ENCODE measurements around the gene AKR1B1. TPM values are rescaled to one million over a fixed set of nuclear protein-coding genes. Genes with fewer than 3 reads are reported as not detected.

Gene AKR1B1
- total RNA-seq, 1 experiment from 2014 or later, result 135 TPM

DNA sequence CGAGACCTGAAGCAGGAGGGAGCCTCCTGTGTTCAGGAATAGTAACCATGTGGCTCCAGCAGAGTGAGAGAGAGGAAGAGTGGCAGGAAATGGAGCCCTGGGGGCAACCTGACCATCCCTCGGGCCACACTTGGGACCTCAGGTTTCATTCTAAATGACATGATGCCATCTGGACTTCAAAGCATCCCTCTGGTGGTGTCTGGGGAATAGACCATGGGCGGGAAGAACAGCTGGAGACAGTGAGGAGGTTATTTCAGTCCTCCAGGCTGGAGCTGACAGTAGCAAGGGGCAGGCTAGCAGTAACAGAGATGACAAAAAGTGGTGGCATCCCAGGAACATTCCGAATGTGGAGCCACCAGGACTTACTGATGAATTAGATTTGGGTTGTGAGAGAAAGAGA is 44.8 kb downstream of the AKR1B1 start:
- no peak overlapping the region for H3K4me3 Mint-ChIP-seq
- H3K4me1 Mint-ChIP-seq, result no peaks in the 10 kb centered on the region
- no peak overlapping the region for H3K27ac Mint-ChIP-seq
- POLR2A ChIA-PET, result no interaction called here
- no peaks in the 10 kb centered on the region; the same call in 1 of the 2 replicates for H3K27me3 Mint-ChIP-seq (ENCODE audit: low read depth)
- ATAC-seq, result no peak
- DNase-seq (ENCODE audit: low spot score), result no peak
- no peaks in the 10 kb centered on the region for H3K36me3 Mint-ChIP-seq
- no peak for TF ChIP-seq KAT7 (CRISPR knock-in tag; IDR thresholded peaks at IDR 0.05; ENCODE audit: borderline replicate concordance)
- TF ChIP-seq MXD4 (CRISPR knock-in tag; IDR thresholded peaks at IDR 0.05; ENCODE audit: borderline replicate concordance), result no peak
- TF ChIP-seq, protein P1, sequence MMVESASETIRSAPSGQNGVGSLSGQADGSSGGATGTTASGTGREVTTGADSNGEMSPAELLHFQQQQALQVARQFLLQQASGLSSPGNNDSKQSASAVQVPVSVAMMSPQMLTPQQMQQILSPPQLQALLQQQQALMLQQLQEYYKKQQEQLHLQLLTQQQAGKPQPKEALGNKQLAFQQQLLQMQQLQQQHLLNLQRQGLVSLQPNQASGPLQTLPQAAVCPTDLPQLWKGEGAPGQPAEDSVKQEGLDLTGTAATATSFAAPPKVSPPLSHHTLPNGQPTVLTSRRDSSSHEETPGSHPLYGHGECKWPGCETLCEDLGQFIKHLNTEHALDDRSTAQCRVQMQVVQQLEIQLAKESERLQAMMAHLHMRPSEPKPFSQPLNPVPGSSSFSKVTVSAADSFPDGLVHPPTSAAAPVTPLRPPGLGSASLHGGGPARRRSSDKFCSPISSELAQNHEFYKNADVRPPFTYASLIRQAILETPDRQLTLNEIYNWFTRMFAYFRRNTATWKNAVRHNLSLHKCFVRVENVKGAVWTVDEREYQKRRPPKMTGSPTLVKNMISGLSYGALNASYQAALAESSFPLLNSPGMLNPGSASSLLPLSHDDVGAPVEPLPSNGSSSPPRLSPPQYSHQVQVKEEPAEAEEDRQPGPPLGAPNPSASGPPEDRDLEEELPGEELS (CRISPR knock-in tag; IDR thresholded peaks at IDR 0.05), result no peak
- no peak for TF ChIP-seq FOXJ3 (CRISPR knock-in tag; IDR thresholded peaks at IDR 0.05; ENCODE audit: borderline replicate concordance)
- TF ChIP-seq, protein P2, sequence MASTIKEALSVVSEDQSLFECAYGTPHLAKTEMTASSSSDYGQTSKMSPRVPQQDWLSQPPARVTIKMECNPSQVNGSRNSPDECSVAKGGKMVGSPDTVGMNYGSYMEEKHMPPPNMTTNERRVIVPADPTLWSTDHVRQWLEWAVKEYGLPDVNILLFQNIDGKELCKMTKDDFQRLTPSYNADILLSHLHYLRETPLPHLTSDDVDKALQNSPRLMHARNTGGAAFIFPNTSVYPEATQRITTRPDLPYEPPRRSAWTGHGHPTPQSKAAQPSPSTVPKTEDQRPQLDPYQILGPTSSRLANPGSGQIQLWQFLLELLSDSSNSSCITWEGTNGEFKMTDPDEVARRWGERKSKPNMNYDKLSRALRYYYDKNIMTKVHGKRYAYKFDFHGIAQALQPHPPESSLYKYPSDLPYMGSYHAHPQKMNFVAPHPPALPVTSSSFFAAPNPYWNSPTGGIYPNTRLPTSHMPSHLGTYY (CRISPR knock-in tag; IDR thresholded peaks at IDR 0.05), result no peak
- no peak for TF ChIP-seq JAZF1 (CRISPR knock-in tag; IDR thresholded peaks at IDR 0.05)
- no peak for TF ChIP-seq SOX15 (CRISPR knock-in tag; IDR thresholded peaks at IDR 0.05)
- TF ChIP-seq, protein P3, sequence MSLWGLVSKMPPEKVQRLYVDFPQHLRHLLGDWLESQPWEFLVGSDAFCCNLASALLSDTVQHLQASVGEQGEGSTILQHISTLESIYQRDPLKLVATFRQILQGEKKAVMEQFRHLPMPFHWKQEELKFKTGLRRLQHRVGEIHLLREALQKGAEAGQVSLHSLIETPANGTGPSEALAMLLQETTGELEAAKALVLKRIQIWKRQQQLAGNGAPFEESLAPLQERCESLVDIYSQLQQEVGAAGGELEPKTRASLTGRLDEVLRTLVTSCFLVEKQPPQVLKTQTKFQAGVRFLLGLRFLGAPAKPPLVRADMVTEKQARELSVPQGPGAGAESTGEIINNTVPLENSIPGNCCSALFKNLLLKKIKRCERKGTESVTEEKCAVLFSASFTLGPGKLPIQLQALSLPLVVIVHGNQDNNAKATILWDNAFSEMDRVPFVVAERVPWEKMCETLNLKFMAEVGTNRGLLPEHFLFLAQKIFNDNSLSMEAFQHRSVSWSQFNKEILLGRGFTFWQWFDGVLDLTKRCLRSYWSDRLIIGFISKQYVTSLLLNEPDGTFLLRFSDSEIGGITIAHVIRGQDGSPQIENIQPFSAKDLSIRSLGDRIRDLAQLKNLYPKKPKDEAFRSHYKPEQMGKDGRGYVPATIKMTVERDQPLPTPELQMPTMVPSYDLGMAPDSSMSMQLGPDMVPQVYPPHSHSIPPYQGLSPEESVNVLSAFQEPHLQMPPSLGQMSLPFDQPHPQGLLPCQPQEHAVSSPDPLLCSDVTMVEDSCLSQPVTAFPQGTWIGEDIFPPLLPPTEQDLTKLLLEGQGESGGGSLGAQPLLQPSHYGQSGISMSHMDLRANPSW (CRISPR knock-in tag; conservative IDR thresholded peaks at IDR 0.05; ENCODE audit: low read depth), result no peak
- TF ChIP-seq ZNF416 (CRISPR knock-in tag; IDR thresholded peaks at IDR 0.05), result no peak
- no peak for TF ChIP-seq NFATC4 (CRISPR knock-in tag; IDR thresholded peaks at IDR 0.05)
- no peak for TF ChIP-seq ESRRA (CRISPR knock-in tag; IDR thresholded peaks at IDR 0.05; ENCODE audit: borderline replicate concordance)
- TF ChIP-seq, protein P4, sequence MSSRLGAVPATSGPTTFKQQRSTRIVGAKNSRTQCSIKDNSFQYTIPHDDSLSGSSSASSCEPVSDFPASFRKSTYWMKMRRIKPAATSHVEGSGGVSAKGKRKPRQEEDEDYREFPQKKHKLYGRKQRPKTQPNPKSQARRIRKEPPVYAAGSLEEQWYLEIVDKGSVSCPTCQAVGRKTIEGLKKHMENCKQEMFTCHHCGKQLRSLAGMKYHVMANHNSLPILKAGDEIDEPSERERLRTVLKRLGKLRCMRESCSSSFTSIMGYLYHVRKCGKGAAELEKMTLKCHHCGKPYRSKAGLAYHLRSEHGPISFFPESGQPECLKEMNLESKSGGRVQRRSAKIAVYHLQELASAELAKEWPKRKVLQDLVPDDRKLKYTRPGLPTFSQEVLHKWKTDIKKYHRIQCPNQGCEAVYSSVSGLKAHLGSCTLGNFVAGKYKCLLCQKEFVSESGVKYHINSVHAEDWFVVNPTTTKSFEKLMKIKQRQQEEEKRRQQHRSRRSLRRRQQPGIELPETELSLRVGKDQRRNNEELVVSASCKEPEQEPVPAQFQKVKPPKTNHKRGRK (CRISPR knock-in tag; IDR thresholded peaks at IDR 0.05; ENCODE audit: borderline replicate concordance), result no peak
- TF ChIP-seq IRF2 (CRISPR knock-in tag; IDR thresholded peaks at IDR 0.05; ENCODE audit: borderline replicate concordance, low read depth), result no peak
- TF ChIP-seq TCF7 (CRISPR knock-in tag; IDR thresholded peaks at IDR 0.05; ENCODE audit: low read depth), result no peak
- TF ChIP-seq, protein P5, sequence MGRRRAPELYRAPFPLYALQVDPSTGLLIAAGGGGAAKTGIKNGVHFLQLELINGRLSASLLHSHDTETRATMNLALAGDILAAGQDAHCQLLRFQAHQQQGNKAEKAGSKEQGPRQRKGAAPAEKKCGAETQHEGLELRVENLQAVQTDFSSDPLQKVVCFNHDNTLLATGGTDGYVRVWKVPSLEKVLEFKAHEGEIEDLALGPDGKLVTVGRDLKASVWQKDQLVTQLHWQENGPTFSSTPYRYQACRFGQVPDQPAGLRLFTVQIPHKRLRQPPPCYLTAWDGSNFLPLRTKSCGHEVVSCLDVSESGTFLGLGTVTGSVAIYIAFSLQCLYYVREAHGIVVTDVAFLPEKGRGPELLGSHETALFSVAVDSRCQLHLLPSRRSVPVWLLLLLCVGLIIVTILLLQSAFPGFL (CRISPR knock-in tag; IDR thresholded peaks at IDR 0.05; ENCODE audit: borderline replicate concordance), result no peak
- TF ChIP-seq ZNF671 (CRISPR knock-in tag; IDR thresholded peaks at IDR 0.05), result no peak
- no peak for TF ChIP-seq GABPB1 (CRISPR knock-in tag; IDR thresholded peaks at IDR 0.05)
- TF ChIP-seq, protein P6, sequence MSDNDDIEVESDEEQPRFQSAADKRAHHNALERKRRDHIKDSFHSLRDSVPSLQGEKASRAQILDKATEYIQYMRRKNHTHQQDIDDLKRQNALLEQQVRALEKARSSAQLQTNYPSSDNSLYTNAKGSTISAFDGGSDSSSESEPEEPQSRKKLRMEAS (CRISPR knock-in tag; IDR thresholded peaks at IDR 0.05), result no peak
- TF ChIP-seq OVOL2 (CRISPR knock-in tag; IDR thresholded peaks at IDR 0.05; ENCODE audit: borderline replicate concordance), result no peak
- TF ChIP-seq, protein P7, sequence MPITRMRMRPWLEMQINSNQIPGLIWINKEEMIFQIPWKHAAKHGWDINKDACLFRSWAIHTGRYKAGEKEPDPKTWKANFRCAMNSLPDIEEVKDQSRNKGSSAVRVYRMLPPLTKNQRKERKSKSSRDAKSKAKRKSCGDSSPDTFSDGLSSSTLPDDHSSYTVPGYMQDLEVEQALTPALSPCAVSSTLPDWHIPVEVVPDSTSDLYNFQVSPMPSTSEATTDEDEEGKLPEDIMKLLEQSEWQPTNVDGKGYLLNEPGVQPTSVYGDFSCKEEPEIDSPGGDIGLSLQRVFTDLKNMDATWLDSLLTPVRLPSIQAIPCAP (CRISPR knock-in tag; IDR thresholded peaks at IDR 0.05), result no peak
- CTCF ChIA-PET, result interaction anchor here (0.9 to 1.2 kb wide), 3 partner anchors 19 to 100 kb away, joined by 3 to 4 read pairs (median 4); no protein-coding TSS in a partner anchor
- peaks cover 9% of the 10 kb centered on the region for H3K9me3 Mint-ChIP-seq
